ENCODE measurements around the gene GRAMD4. TPM values are rescaled to one million over a fixed set of nuclear protein-coding genes. Genes with fewer than 3 reads are reported as not detected.

GRAMD4 gene
- polyA plus RNA-seq, 3 donors: 21.6 to 24.4 (median 22.8) TPM

DNA sequence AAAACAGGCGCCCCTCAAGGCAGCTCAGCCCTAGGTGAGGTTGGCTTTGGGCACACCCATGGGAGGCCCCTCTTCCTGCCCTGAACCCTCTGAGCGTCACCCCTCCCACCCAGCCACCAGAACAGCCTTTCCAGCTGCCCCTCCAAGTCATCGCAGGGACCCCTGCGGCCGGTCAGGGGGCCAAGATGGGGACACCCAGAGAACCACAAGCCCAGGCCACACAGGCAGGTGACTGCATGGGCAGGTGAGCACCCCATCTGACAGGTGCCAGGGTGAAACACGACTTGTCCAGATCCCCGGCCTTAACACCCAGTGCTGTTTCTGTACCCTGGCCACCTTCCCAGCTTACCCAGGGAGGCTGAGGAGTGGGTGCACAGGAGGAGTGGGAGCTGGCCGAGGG, 24.6 kb upstream of the GRAMD4 start:
- DNase-seq: no peak

DNA sequence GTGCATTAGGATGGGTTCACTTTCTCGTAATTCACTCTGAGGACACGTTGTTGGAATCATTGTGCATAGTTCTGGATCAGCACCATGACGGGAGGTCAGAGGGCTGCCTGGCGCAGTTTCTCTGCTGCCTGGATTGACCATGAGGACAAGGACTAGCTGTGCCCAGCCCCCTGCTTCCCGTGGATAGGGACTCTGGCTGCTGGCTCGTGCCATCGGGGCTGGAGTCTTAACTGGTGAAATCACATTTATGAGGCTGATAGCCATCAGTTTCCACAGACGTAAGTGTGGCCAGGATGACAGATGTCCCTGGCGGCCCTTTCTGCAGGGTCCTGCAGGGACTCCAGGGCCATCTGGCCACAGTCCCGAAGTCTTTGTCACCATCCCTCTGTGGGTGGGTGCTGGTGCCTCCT, 24.1 kb upstream of the GRAMD4 start:
- DNase-seq: peak; percentile 77

DNA sequence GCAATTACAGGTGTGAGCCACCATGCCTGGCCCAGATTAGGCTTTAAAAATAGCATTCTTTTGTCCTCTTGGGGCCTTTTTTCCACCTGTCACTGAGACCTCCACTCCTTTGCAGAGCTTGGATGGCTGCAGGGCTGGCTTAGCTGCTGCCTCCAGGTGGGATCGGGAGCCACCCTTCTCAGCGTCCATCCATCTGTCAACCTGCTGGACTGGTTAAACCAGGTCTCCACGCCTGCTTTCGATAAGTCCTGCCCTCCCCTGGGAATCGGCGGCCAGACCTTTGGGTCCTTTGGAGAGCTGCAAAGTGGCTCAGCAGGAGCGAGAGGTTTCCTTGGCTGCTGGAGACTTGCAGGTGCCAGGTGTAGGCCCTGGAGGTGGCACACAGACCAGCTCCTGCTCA, 23.4 kb upstream of the GRAMD4 start:
- DNase-seq: peak; percentile 70

DNA sequence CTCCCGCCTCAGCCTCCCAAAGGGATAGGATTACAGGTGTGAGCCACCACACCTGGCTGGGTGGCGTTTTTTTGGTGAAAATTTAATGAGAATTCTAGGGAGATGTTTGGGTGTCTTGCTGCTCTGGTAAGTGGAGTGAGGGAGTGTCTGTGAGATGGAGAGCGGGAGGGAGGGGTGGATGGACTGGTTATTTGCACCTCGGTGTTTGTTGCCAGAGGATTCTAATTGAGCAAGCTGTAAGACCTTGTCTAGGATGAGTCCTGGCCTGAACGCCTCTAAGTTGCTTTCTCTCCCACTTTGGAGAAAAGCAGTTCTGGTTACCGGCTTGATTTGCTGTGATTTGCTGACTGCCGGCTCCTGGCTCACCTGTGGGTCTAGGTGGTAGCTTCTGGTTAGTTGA, 22.0 kb upstream of the GRAMD4 start:
- DNase-seq: no peak

DNA sequence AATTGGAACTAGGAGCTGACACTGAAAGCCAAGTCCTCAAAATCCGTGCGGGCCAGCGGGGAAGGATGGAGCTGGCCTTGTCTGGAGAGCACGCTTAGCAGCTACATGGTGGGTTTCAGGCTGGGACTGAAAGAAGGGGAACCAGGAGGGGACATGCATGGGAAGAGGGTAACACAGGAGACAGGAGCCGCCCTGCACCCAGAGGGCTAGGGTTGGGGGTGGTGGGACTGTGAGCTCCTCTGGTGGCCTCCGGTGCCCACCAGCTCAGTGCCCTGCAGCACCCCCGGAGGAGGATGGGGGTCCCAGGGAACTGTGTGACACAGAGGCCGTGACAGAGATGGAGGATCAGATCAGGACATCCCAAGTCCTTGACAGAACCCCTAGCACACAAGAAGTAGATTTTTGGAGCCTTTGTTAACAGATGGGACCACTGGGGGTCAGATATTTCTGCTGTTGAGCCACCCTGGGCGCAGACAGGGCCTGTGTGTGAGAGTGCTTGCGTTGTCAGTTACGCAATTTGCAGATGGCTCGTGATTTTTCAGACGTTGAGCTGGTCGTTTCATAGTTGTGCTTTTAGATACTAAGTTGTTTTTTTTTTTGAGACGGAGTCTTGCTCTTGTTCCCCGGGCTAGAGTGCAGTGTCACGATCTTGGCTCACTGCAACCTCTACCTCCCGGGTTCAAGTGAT, 21.3 kb upstream of the GRAMD4 start:
- DNase-seq: no peak

DNA sequence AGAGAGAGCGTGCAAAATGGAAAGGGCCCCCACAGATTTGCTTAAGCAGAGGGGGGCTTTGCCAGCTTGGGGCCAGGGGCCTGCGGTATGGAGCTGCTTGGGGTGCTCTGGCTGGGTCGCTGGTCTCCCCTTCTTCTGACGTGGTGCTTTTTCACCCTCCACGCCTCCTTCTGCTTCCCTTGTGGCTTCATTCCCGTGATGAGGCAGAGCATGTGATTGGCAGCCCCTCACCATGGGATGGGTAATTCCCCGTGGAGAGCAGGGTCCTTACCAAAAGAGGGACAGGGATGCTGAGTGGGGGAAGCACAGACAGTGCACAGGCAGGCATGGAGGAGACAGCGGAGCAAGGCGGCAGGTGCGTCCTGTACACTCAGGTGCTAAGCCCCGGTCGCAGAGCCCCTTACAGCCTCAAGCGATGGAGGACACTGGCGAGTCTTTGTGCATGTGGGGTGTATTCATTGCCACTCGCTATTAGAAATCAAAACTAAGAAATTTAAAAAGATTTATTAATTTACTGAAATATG, 19.9 kb upstream of the GRAMD4 start:
- DNase-seq: no peak

DNA sequence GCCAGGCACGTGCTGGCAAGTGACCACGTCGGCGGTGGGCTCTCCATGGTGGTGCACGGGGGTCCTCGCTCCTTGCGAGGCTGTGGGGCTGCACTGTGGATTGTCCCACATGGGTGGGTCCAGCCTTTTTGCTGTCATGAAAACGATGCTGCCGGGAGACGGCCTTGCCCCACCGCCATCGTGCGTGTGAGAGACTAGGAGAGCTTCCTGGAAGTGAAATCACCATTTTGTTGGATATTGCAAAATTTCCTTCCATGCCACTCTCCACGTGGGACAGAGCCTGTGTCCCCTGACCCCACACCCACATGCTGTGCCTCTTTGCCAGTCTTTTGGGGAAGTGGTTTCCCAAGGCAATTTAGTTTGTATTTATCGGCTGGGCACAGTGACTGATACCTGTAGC, 18.2 kb upstream of the GRAMD4 start:
- no peak for DNase-seq

DNA sequence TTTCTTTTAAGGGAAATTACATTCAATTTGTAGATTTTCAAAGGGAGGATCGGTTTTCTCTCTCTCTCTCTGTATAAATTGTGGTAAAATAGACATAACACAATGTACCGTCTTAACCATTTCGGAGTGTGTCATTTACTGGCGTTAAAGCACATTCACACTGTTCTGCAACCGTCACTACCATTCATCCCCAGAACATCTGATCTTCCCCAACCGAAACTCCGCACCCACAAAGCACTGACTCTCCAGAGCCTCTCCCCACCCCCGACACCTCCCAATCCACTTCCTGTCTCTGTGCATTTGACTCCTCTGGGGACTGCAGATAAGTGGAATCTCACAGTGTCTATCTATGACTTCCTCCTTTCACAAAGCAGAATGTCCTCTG, 15.9 kb upstream of the GRAMD4 start:
- no peak for DNase-seq

DNA sequence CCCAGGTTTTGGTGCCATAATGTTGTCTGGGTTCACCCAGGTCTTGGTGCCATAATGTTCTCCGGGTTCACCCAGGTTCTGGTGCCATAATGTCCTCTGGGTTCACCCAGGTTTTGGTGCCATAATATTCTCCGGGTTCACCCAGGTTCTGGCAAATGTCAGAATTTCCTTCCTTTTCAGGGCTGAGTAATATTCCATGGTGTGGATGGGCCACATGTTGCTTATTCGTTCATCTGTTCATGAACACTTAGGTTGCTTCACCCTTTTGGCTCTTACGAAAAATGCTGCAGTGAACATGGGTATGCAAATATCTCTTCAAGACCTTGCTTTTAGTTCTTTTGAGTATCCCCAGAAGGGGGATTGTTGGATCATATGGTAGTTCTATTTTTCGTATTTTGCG, 15.1 kb upstream of the GRAMD4 start:
- no peak for DNase-seq

DNA sequence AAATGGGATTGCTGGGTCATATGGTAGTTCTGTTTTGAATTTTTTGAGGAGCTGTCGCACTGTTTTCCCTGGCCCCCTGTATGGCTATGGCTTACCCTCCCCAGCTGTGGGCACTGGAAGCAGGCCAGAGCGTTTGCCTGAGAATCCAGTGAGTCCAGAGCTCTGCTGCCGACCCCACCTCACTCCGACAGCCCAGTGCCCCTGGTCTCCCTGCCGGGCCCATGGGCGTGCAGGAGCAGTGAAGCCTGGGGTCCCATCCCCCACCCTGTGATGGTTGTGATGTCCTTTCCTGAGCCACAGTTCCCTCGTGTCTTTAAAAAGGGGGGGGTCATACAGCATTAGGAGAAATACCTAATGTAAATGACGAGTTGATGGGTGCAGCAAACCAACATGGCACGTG, 13.3 kb upstream of the GRAMD4 start:
- DNase-seq: no peak

DNA sequence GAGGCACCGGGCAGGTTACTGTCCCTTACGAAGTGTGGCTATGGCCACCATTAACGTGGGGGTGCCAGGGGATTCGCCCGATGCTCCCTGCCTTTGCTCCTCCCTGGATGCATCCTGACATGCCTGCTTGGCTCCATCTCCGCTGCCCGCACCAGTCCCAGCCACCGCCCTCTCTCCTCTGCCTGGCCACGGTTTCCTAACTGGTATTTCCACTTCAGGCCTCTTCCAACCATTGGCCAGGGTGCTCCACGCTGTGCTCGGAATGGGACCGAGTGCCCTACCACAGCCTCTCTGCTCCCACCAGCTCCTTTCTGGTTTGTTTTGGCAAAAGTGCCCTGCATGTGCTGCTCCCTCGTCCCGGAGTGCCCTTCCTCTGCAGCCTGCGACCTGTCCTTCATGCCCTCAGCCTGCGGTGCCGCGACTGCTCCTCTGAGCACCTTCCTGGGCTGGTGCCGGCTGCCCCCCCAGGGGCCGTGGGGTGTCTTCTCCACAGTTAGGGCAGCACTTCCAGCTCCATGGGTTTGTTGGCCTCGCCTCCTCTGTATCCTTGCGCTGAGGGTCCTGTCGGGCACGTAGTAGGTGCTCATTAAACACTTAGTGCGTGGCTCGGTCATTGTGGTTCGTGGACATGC, 12.6 kb upstream of the GRAMD4 start:
- no peak for DNase-seq

DNA sequence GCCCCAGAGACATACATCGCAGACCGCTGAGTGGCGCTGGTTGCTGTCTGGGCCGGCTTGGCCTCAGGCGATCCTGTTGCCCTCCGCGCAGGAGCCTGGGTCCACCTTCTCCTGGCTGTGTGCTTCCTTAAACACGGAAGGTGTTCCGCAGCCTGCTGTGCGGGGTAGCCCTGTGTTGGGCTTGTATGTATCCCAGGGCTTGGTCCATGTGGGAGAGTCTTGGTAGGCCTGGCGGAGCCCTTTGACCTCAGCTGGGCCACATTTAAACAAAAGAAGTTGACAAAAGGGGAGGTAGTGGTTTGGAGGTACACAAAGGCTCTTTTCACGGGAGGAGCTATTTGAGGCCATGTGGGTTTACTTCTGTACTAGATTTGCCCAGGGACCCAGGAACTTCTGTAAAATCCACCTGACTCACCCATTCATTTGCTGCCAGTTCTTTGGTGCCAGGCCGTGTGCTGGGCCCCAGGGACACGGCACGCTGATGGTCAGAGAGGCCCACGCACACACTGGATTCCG, 11.0 kb upstream of the GRAMD4 start:
- DNase-seq: no peak

DNA sequence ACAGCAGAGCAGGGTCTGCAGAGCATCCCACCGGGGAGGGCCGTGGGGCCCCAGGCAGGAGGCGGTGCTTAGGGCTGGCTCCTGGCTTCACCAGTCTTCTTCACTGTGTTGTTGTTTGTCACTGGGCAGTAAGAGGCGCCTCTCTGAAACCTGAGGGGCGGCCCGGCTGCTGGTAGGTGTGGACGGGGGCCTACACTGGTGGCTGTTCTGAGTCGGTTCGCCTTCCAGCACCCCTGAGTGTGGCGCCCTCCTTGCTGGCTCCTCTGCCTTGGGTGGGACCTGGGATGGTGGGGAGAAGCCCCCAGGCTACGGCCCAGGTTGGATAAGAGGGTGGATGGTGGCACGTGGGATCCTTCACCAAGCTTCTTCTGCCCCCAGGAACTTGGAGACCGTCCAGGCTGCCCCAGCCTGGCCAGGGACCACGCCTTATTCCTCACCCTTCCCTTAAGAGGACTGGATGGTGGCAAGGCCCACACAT, 10.4 kb upstream of the GRAMD4 start:
- no peak for DNase-seq

DNA sequence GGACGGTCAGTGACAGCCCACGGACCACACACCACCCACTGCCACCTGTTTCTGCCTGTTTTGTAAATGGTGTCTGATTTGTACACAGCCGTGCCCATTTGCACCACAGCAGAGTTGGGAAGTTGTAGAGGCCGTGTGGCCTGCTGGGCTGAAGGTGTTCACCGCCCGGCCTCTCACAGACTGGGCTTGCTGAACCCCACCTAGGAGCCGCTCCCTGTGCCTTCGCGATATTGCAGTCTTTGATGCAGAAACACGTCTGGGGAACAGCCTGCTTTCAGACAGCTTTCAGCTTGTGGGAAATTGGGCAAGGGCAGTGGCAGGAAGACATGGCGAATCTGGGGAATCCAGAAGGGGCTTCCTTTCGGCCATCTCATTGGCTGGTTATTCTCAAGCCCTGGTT, 9.8 kb upstream of the GRAMD4 start:
- DNase-seq: no peak

DNA sequence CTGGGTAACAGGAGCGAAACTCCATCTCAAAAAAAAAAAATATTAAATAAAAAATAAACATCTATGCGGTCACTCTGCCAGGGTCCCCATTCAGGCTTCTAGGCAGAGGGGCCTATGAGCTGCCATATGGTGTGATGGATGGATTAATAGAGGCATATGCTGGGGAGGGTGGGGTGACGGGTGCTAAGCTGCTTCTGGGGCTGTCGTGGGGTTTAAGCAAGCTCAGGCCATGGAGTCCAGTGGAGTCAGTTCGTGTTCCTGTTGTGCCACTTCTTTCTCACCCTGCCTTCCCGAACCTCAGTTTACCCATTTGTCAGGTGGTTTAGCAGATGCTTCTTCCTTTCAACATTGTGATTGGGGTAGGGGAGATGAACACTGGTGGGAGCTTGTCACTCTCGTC, 9.0 kb upstream of the GRAMD4 start:
- no peak for DNase-seq

DNA sequence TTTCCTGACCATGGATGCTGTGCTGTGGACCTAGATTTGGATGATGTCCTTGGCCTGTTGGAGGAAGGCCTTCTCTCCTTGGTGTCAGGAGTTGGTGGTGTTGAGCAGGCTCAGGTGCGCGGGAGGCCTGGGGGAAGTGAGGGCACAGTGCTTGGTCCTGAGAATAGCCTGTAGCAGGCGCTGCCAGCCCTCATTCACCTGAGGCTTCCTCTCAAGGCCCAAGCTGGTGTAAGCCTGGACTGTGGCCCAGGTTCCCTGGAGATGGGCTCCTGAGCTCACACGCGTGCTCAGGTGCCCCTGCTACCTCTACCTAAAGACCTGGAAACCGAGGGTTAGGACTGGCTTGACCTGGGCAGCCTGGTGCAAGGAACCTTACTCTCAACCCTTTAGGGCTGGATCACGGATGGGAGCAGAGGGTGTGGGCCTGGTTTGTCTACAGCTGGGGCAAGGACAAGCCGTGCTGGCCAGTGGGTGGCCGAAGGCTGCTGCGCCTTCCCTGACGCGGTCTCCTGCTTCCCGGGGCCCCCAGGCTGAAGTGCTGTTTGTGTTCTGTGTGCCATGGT, 7.8 kb upstream of the GRAMD4 start:
- DNase-seq: no peak

DNA sequence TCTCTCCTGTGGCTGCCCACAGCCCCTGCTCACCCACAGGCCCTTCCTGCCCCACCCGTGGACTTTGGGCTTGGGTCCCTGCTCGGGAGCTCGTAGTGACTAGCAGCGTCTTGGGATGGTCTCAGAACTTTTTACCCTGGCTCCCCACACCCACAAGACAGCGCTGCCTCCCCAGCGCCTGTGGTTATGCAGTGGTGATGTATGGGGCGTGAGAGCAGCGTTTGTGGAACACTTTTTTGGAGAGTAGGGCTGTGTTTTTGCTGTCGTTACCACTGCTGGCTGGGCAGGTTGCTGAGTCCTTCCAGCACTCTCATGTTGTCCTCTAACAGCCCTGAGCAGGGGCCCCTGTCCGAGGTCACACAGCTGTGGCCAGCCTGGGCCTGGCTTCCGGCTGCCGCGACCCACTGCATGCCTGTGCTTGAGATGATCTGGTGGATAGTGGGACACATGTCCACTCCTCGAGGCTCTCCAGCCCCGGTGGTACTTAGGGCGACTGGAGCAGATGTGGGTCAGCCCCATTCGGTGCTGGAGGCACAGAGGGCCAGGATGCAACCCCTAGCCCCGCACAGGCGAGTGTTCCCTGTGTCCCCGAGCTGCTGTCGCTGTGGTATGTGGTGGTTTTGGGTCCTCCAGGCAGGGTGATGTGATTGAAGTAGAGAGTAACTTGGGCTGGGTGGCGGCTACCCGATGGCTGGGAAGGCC, 7.1 kb upstream of the GRAMD4 start:
- no peak for DNase-seq

DNA sequence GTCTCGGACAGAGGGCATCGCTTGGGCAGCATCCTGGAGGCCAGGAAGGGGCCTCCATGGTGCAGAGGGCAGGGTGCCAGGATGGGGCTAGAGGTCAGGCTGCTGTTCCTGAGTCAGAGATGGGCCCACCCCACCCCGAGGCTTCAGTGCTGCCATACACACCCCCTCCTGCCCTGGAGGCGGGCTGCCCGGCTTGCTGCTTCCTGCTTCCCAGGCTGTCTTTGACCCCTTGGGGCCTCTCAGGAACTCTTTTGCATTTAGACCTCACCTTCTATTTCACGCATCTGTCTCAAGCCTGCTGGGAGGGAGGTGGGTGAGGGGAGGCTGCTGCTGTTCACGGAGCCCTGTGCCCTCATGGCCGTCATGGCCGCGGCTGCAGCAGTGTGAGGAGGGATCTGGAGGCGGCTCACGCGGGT, 6.6 kb upstream of the GRAMD4 start:
- DNase-seq: no peak

DNA sequence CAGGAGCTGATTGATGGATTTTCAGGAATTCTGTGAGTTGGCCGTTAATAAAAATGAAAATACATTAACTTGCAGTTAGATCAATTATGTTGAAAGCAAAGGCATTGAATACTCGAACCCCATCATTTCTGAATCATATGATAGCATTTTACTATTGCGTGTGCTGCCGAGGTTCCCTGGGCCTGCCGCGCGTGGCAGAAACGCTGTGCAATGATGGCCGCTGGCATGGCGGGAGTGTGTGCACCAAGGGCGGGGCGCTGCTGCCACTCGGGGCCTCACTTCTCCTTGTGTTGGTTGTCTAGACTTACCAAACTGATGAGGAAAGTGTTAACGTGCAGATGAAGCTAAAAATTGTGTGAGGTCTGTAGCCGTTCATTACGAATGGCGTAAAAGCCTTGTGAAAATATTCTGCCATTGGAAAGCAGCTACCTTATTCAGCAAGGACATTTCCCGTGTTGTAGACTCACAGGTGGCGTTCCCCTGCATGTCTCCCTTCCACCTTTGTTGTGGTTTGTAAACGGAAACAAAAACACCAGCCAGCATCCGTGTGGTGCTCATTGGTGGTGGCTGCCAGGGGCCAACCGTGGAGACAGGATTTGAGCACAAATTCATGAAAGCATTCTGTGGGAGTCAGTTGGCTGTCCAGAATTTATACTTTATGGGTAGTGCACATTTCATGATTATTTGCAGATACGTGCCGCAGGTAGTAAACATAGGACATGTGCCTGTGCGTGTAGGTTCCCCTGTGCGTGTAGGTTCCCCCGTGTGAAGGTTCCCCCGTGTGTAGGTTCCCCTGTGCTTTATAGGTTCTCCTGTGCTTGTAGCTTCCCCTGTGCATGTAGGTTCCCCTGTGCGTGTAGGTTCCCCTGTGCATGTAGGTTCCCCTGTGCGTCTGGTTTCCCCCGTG, 5.9 kb upstream of the GRAMD4 start:
- DNase-seq: no peak

DNA sequence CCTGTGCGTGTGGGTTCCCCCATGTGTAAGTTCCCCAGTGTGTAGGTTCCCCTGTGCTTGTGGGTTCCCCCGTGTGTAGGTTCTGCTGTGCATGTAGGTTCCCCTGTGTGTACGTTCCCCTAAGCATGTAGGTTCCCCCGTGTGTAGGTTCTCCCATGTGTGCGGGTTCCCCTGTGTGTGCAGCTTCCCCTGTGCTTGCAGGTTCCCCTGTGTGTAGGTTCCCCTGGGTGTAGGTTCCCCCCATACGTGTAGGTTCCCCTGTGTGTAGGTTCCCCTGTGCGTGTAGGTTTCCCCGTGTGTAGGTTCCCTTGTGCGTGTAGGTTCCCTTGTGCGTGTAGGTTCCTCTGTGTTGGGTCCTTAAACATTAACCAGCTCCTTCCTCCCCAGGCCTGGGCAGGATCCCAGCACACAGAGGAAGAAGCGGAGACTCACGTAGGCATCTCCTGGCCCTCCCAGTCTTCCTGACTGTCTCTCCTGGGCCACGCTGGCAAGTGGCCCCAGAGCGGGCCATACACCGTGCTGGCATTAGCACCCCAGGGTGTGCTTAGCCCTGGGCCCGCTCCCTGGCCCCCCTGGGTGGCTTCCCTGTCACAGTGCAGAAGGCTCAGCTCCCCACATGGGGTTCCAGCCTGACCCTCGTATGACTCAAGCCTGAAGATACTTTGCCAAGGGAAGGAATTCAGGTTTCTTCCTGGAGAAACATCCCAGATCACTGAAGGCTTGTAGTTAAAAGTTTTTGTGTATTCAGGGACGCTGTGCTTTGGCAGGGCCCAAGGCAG, 2.8 kb upstream of the GRAMD4 start:
- DNase-seq: no peak

Measured in renal pelvis (tissue), 4 donors.